Sigmoid colon (tissue), 7 donors: Measurements from ENCODE around the gene B3GAT1. TPM values are rescaled to one million over a fixed set of nuclear protein-coding genes. Genes with fewer than 3 reads are reported as not detected.

Source experiments
- DNase-seq: peaks from one replicate; pipeline ENCODE4 v3.0.0-alpha.2; 2019
- H3K27ac ChIP-seq, 4 donors: fragments of 200-600 bp; sonication (generic); one replicate each; pipeline ENCODE4 v1.5.1; 2016 to 2019; ENCODE audit warnings: mild to moderate bottlenecking in 1 of 4
- H3K27me3 ChIP-seq, 3 donors: fragments of 200-600 bp; sonication (generic); one replicate each; pipeline ENCODE4 v1.5.1; 2019; ENCODE audit warnings: mild to moderate bottlenecking in 1 of 3
- H3K36me3 ChIP-seq, 4 donors: fragments of 200-600 bp; sonication (generic); one replicate each; pipeline ENCODE4 v1.5.1; 2016 to 2019
- H3K4me1 ChIP-seq, 4 donors: fragments of 200-600 bp; sonication (generic); one replicate each; pipeline ENCODE4 v1.5.1; 2017 to 2019
- H3K4me3 ChIP-seq, 4 donors: fragments of 200-600 bp; sonication (generic); one replicate each; pipeline ENCODE4 v1.5.1; 2017 to 2019; ENCODE audit warnings: mild to moderate bottlenecking in 2 of 4, moderate library complexity in 1 of 4
- H3K9me3 ChIP-seq, 4 donors: fragments of 200-600 bp in 3 of 4; sonication (generic) in 3 of 4; one replicate each; pipeline versions ENCODE4 v1.5.1 to v1.6.1; 2013 to 2019
- CTCF ChIP-seq, 4 experiments: fragments of 450-650 bp in 3 of 4; fragments of 200-600 bp in 1 of 4; IDR thresholded peaks; one replicate each; pipeline ENCODE4 v1.5.1; 2016 to 2019; ENCODE audit warnings: antibody characterized with exemption in 4 of 4, mild to moderate bottlenecking in 3 of 4, moderate library complexity in 2 of 4
- EP300 ChIP-seq, 4 donors: sonication (generic); formaldehyde crosslinking; IDR thresholded peaks; one replicate each; pipeline ENCODE4 v1.6.1; 2017; ENCODE audit warnings: antibody characterized with exemption in 4 of 4
- POLR2A ChIP-seq, 2 donors: fragments of 450-650 bp; IDR thresholded peaks; one replicate each; pipeline ENCODE4 v1.6.1; 2016; ENCODE audit warnings: antibody characterized with exemption in 2 of 2, mild to moderate bottlenecking in 2 of 2, moderate library complexity in 2 of 2
- POLR2AphosphoS5 ChIP-seq, 4 donors: sonication (generic); formaldehyde crosslinking; IDR thresholded peaks; one replicate each; pipeline ENCODE4 v1.6.1; 2017; ENCODE audit warnings: antibody characterized with exemption in 4 of 4
- WGBS, 2 donors: extraction: QIAGEN DNeasy Blood & Tissue Kit; methylation state at CpG; one replicate each; pipeline ENCODE4 v1.1.7; 2013; 5-methylcytosine and 5-hydroxymethylcytosine counted together
- intact Hi-C: fragments of 100-400 bp; cut with DNase I; formaldehyde crosslinking; loops from one replicate; pipeline ENCODE4 v1.15.1; 2023
- polyA plus RNA-seq, 3 donors: library from polyadenylated mRNA; stranded (reverse); fragments of 200-250 nt; gene quantifications; one replicate each; pipeline ENCODE4 v1.2.3, GENCODE V29; 2013
- total RNA-seq, 4 donors: library from RNA; depleted of rRNA; stranded (reverse); fragments of >200 nt; gene quantifications; one replicate each; pipeline ENCODE4 v1.1.0, GENCODE V29; 2016
- donor health status: healthy with polysubstance abuse.
- donor health status: Bipolar disorder and iron deficiency.
- donor health status: healthy.

The B3GAT1 gene
- total and polyA plus RNA-seq, 7 donors: 0.16 to 0.63 (median 0.27) TPM; not detected in 3

- peaks cover 0 to 37% (median 21%) of the 10 kb centered on the region in 4 donors for H3K4me1 ChIP-seq
- peak; percentile 89 for DNase-seq
- no peaks in the 10 kb centered on the region for H3K9me3 ChIP-seq
- H3K4me3 ChIP-seq: peak within 1 kb of the TSS; percentile 48 to 69 (median 58)
- no peaks in the 10 kb centered on the region for H3K27me3 ChIP-seq
- 1 to 2% methylated on average over 80 of the region's 80 CpGs for WGBS, 2 donors
- intact Hi-C loops: loop anchor here (5.0 kb wide), 2 partner anchors 54 to 79 kb away; partner anchors contain the start of genes ACAD8, GLB1L3 and THYN1
- H3K27ac ChIP-seq: peak within 1 kb of the TSS; percentile 68 to 77 (median 72)
- H3K36me3 ChIP-seq: no peaks in the 10 kb centered on the region
- TF ChIP-seq POLR2AphosphoS5 (IDR thresholded peaks at IDR 0.05): peak; percentile 54 to 93 (median 79)
- no peak for TF ChIP-seq EP300 (IDR thresholded peaks at IDR 0.05)
- TF ChIP-seq POLR2A (IDR thresholded peaks at IDR 0.05): peak; percentile 47 to 58
These were observed 80.5 kb downstream of the B3GAT1 start, which contains the start of gene GLB1L2 for GRCh38 chr11:134331354-134332188. Gene GLB1L2 (plus strand): TSS chr11:134331988. CDS start chr11:134332062, 74 bp downstream.

- H3K27ac ChIP-seq: peak overlapping the region; percentile 68 to 77 (median 70)
- 30 to 36% methylated on average over 22 of the region's 22 CpGs for WGBS, 2 donors
- H3K4me1 ChIP-seq: peaks cover 0 to 37% (median 21%) of the 10 kb centered on the region in 4 donors
- no peaks in the 10 kb centered on the region for H3K27me3 ChIP-seq
- peak overlapping the region; percentile 34 to 69 (median 58) for H3K4me3 ChIP-seq
- H3K36me3 ChIP-seq: no peaks in the 10 kb centered on the region
- peak; percentile 62 for DNase-seq
- H3K9me3 ChIP-seq: no peaks in the 10 kb centered on the region
- no peak for TF ChIP-seq POLR2A (IDR thresholded peaks at IDR 0.05)
- TF ChIP-seq POLR2AphosphoS5 (IDR thresholded peaks at IDR 0.05): no peak
- TF ChIP-seq CTCF (IDR thresholded peaks at IDR 0.05): no peak
- no peak for TF ChIP-seq EP300 (IDR thresholded peaks at IDR 0.05)
- intact Hi-C loops: loop anchor here (1.0 to 5.0 kb wide), 3 partner anchors 53 to 106 kb away; partner anchors contain the start of genes ACAD8, GLB1L3, THYN1 and VPS26B
These were observed 81.3 kb downstream of the B3GAT1 start for GRCh38 chr11:134330611-134331353.

Other genes with a start within 250 kb of the B3GAT1 start
- gene NCAPD3, start 188.3 kb downstream of the B3GAT1 start, total RNA-seq: 1 to 10 TPM; 6.4 to 8.9 (median 8.0) TPM
- 10 to 100 TPM in 1 of 3 donors, 1 to 10 TPM in 2; 1.8 to 13.0 (median 3.0) TPM for gene NCAPD3, start 188.3 kb downstream of the B3GAT1 start, polyA plus RNA-seq
- gene VPS26B, start 187.6 kb downstream of the B3GAT1 start, total RNA-seq: 10 to 100 TPM; 35.7 to 53.7 (median 37.3) TPM
- gene VPS26B, start 187.6 kb downstream of the B3GAT1 start, polyA plus RNA-seq: 10 to 100 TPM; 22.8 to 26.4 (median 22.9) TPM
- 10 to 100 TPM; 69.9 to 92.2 (median 74.4) TPM for gene THYN1, start 158.9 kb downstream of the B3GAT1 start, total RNA-seq
- 10 to 100 TPM; 38.1 to 49.2 (median 48.0) TPM for gene THYN1, start 158.9 kb downstream of the B3GAT1 start, polyA plus RNA-seq
- gene ACAD8, start 158.7 kb downstream of the B3GAT1 start, total RNA-seq: 10 to 100 TPM; 25.5 to 30.1 (median 26.9) TPM
- gene ACAD8, start 158.7 kb downstream of the B3GAT1 start, polyA plus RNA-seq: 10 to 100 TPM; 19.0 to 31.2 (median 28.0) TPM
- 1 to 10 TPM in 3 of 4 donors, under 1 TPM in 1; 0.82 to 8.9 (median 4.1) TPM for gene GLB1L3, start 135.9 kb downstream of the B3GAT1 start, total RNA-seq
- gene GLB1L3, start 135.9 kb downstream of the B3GAT1 start, polyA plus RNA-seq: under 1 TPM in 1 of 3 donors, not detected in 2; 0.25 TPM
- gene GLB1L2, start 80.3 kb downstream of the B3GAT1 start, total RNA-seq: 100 to 1,000 TPM in 1 of 4 donors, 10 to 100 TPM in 3; 30.8 to 108 (median 51.0) TPM
- 10 to 100 TPM in 1 of 3 donors, 1 to 10 TPM in 2; 4.2 to 16.5 (median 6.0) TPM for gene GLB1L2, start 80.3 kb downstream of the B3GAT1 start, polyA plus RNA-seq